SK-N-DZ (cell line): ENCODE results near the gene ARHGAP31.
A peak's percentile ranks its signal among the peaks of the same experiment; 100 is the strongest.
"Not testable (repeated sequence)": the region's sequence is repeated elsewhere in the genome, so short reads cannot be mapped to it uniquely, and the experiment has no call there.

ENCODE experiments used
- DNase-seq: peaks from one replicate; pipeline ENCODE4 v3.0.0-alpha.2; 2015; ENCODE audit warnings: low spot score

The ARHGAP31 gene

DNA sequence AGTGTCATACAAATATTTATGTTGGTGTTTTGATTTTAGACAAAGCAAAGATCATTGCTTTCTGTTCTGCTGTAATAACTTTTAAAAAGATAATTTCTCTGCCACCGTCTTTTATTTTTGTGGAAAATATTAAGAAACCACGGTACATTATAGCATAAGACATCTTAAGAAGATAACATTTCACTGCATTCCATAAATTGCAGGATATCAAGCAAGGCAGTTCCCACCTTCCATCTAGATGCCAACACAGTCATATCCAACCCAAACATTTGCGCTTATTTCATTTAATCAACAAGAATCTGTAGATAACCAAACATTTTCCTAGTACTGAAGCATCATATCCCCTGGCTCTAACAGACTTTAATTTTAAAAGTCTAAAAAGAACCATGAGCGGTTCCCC lies 25.1 kb downstream of the ARHGAP31 start:
- DNase-seq, result no peak

DNA sequence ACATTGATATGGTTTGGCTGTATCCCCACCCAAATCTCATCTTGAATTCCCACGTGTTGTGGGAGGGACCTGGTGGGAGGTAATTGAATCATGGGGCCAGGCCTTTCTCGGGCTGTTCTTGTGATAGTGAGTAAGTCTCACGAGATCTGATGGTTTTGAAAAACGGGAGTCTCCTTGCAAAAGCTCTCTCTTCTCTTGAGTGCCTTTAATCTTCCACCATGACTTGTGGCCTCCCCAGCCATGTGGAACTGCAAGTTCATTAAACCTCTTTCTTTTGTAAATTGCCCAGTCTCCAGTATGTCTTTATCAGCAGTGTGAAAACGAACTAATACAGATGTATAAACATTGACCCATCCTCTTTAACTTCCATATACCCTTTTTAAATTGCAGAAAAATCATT lies 26.6 kb downstream of the ARHGAP31 start:
- DNase-seq, result not testable (repeated sequence)

GRCh38 chr3:119322021-119322834 lies 28.0 kb downstream of the ARHGAP31 start:
- no peak for DNase-seq

GRCh38 chr3:119322835-119323722 lies 28.9 kb downstream of the ARHGAP31 start:
- DNase-seq, result peak; percentile 88

GRCh38 chr3:119323723-119324085 lies 29.5 kb downstream of the ARHGAP31 start:
- DNase-seq, result no peak

GRCh38 chr3:119324899-119325298 lies 30.7 kb downstream of the ARHGAP31 start:
- DNase-seq, result no peak

DNA sequence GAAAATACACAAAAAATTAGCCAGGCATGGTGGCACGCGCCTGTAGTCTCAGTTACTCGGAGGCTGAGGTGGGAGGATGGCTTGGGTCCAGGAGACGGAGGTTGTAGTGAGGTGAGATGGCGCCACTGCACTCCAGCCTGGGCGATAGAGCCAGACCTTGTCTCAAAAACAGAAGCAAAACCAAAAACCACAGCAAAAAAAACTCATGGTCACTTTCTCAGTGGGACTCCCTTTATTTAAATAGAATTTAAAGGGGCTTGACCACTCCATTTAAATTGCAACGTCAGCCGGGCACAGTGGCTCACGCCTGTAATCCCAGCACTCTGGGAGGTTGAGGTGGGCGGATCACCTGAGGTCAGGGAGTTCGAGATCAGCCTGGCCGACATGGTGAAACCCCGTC lies 32.8 kb downstream of the ARHGAP31 start:
- DNase-seq, result no peak

DNA sequence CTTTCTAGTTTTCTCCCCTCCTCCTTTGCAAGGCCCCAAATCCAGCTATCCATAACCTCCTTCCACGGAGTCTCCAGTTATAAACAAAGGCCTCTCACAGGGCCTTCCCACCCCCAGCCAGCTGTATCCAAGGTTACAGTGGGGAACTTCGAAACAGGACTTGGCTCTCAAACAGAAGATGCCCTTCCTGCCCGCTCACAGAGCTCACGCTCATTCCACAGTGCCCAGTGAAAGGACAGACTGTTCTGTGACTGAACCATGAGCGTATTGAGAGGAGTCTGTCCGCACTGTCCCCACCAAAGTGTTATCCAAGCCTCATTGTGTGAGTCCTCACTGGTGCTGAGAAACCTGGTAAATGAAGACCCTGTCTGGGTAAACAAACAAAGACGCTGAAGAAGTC lies 35.4 kb downstream of the ARHGAP31 start:
- no peak for DNase-seq

DNA sequence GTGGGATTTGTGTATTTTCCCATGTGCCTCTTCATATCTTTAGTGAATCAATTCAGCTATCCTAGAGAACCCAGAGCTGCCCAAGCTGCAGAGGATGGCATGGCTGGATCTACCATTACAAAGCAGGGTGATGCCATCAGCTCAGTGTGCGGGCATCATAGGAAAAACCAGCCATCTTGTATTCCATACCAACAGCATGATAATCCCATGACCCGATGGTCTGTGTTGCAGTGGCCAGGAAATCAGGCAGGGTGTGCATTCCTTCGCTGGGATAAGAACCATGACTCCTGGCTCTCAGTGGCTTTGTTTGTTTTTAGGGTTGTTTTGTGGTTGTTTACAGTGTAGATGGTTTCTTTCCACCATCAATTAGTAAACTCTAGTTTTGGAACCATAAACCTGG lies 36.0 kb downstream of the ARHGAP31 start:
- no peak for DNase-seq

DNA sequence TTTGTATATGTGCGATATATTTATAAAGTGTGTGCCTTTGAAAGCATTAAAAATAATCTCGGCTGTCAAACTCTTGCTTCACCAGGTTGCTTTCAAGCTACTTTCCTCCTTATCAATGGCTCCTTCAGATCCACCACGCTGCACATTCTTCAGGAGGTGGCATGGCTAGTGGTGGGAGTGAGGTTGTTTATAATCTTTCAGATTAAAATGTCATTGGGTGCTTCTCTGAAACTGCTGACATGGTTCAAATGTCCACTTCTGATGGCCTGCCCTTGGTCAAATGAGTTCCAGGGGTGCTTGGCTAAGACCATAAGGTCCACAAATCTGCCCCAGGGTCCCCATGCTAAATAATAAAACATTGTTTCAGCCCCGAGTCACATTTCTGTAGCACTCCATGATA lies 36.7 kb downstream of the ARHGAP31 start:
- no peak for DNase-seq

GRCh38 chr3:119331661-119332060 lies 37.5 kb downstream of the ARHGAP31 start:
- DNase-seq, result no peak

GRCh38 chr3:119333773-119334509 lies 39.8 kb downstream of the ARHGAP31 start:
- no peak for DNase-seq

DNA sequence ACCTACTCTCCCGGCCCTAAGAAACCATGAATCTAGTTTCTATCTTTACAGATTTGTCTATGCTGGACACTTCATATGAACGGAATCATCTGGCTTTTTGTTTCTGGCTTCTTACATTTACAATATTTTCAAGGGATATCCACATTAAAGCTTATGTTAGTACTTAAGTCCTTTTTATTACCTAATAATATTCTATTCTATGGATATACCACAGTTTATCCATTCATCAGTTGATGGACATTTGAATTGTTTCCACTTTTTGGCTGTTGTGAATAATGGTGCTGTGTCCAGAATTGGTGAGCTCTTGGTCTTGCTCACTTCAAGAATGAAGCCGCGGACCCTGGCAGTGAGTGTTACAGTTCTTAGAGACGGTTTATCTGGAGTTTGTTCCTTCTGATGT lies 42.6 kb downstream of the ARHGAP31 start:
- DNase-seq, result no peak

GRCh38 chr3:119337407-119337806 lies 43.2 kb downstream of the ARHGAP31 start:
- DNase-seq, result not testable (repeated sequence)

DNA sequence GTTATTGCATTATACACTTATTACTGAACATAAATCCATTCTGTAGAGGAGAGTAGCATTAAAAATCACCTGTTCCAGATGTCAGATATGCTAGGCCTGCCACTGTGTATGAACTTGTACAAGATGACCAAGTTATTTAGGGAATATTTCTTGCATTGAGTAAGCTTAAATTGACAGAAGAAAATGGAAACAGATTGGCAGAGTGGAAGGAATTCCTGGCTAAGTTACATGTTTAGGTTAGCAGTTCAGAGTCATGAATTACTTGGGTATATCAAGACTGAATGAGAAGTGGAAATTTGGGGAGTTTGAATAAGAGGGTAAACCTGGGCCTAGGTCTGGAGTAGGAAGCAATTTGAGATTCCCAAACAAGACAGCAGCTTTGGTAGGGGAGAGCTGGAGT lies 44.6 kb downstream of the ARHGAP31 start:
- DNase-seq, result no peak

DNA sequence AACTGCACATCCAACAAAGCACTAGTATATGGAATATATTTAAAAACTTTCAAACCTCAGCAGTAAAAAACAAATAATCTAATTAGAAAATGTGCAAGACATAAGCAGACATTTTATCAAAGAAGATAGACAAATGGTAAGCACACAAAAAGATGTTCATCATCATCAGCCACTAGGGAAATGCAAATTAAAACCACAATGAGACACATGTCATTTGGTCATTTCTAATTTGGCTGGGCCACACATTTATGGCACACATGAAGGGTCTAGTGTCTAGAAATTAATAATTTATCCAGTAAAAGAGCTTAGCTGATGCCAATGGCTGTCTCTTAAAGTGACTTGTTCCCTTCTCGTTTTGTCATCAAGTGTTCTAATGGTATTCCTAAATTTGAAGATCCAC lies 45.8 kb downstream of the ARHGAP31 start:
- DNase-seq, result no peak

GRCh38 chr3:119340446-119340845 lies 46.3 kb downstream of the ARHGAP31 start:
- DNase-seq, result no peak

- DNase-seq, result no peak
Measured at GRCh38 chr3:119342176-119342575, 48.0 kb downstream of the ARHGAP31 start.

DNA sequence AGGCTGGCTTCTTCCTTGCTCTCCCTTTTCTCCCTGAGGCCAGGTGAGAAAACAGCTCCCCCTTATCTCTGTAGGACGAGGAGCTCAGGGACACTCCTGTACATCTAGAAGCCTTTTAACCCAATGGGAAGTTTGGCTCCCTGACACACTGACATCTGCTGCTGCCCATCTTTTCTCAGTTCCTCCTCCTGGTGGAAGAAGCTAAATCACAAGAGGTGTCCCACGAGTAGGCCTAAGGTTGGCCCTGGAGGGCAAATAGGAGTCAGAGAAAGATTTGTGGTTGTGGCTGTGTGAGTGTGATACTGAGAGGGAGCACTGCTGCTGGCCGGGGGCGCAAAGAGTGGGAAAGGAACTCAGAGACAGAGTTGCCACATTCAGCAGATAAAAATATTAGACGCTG lies 49.5 kb downstream of the ARHGAP31 start:
- no peak for DNase-seq

DNA sequence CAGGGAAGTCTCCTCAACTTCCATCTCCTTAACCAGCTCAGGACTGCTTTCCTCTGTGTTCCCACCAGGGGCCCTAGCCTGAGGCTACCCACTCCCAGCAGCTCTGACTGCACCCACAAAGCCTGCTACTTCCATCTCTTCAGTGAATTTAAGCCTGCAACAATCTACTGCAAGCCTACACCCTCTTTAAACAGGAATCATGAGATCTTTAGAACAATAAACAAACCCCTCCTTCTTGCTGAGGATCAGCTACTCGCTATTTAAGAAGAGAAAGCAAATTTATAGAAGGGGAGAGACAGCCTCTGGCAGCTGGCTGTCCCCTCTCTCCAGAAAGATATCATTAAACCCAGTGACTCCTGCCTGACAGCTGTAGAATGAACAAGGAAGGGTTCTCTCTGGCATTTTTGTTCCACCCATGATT lies 51.9 kb downstream of the ARHGAP31 start:
- no peak for DNase-seq

GRCh38 chr3:119347036-119347435 lies 52.9 kb downstream of the ARHGAP31 start:
- no peak for DNase-seq
